AG09319 (cell line): ENCODE measurements around the gene CTXN1.

ENCODE experiments used
- DNase-seq: peaks from one replicate; pipeline ENCODE4 v3.0.0-alpha.2; 2010; ENCODE audit warnings: low read depth; ENCODE audit errors: extremely low read depth
- TF ChIP-seq, protein P1 (sequence below): IDR thresholded peaks from 2 replicates; pipeline ENCODE4 v1.5.1; 2011; ENCODE audit warnings: low read depth, mild to moderate bottlenecking, inconsistent platforms, low read length, moderate library complexity

CTXN1 gene

DNA sequence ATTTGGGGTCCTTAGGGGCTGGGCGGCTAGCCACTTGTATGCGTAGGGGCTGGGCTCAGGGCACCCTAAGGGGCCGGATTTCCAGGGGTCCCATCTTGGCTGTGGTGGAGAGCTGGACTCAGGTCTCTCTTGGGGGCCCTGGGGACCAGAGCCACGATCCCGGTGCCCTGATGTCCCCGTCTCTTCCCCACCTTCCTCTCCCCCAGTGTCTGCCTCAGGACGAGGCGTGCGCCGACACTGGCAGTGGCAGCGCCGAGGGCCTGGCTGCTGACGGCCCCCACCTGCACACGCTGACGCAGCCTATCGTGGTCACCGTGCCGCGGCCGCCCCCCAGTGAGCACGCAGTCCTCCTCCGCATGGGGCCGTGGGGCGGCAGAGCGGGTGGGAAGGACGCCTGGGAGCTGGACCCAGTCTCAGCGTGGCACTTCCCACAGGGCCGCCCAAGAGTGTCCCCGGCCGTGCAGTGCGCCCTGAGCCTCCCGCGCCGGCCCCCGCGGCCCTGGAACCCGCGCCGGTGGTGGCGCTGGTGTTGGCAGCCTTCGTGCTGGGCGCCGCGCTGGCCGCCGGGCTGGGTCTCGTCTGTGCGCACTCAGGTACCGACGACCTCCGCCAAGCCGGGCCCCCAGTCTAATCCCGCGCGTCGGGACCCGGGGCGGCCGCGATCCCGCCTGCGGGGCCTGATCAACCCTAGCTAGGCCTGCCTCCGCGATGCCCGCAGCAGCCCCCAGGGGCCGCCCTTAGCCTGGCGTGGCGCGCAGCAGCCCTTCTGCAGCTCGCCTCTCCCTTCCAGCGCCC, 8.5 kb downstream of the CTXN1 start:
- DNase-seq: no peak
- TF ChIP-seq, protein P1, sequence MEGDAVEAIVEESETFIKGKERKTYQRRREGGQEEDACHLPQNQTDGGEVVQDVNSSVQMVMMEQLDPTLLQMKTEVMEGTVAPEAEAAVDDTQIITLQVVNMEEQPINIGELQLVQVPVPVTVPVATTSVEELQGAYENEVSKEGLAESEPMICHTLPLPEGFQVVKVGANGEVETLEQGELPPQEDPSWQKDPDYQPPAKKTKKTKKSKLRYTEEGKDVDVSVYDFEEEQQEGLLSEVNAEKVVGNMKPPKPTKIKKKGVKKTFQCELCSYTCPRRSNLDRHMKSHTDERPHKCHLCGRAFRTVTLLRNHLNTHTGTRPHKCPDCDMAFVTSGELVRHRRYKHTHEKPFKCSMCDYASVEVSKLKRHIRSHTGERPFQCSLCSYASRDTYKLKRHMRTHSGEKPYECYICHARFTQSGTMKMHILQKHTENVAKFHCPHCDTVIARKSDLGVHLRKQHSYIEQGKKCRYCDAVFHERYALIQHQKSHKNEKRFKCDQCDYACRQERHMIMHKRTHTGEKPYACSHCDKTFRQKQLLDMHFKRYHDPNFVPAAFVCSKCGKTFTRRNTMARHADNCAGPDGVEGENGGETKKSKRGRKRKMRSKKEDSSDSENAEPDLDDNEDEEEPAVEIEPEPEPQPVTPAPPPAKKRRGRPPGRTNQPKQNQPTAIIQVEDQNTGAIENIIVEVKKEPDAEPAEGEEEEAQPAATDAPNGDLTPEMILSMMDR: peak; percentile 58

DNA sequence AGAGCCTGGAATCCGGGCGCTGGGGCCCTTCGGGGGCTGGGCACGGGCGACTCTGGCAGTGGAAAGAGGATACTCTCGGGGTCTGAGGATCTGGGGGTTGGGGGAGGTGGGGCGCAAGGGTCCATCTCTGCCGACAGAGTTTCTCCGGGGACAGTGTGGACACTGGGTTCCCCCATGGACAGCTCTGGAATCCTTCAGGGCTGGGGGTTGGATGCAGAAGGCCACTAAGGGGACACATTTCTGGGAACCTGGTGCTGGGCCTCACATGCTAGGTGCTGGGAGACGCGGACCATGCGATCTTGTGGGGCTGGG, 9.0 kb downstream of the CTXN1 start:
- DNase-seq: no peak
- TF ChIP-seq, protein P1: no peak; the same call in 1 of the 2 replicates

DNA sequence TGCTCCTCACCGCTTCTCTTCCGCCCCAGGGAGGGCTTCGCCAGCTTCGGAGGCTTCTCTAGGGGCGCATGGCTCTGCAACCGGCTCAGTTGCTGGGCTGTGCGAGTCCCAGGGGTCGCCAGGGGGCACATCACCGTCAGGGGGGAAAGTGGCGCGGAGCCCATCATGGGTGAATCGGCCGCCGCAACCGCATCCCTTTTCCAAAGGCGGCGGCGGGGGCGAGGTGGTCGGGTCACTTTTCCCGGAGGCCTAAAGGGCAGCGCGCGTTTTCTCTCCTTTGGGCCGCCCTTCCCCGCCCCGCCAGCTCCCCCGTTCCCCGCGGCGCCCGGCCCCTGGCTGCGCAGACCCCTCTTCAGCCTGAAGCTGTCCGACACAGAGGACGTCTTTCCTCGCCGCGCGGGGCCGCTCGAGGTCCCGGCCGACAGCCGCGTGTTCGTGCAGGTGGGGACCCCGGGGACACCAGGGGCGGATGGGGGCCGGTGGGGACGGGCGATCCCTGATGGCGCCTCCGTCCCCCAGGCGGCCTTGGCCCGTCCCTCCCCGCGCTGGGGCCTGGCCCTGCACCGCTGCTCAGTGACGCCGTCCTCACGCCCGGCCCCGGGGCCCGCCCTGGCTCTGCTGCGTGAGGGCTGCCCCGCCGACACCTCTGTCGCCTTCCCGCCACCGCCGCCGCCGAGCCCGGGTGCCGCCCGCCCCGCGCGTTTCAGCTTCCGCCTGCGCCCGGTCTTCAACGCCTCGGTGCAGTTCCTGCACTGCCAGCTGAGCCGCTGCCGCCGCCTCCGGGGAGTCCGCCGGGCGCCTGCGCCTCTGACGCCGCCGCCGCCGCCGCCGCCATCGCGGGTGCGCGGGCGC, 9.6 kb downstream of the CTXN1 start:
- TF ChIP-seq, protein P1: no peak
- no peak for DNase-seq

DNA sequence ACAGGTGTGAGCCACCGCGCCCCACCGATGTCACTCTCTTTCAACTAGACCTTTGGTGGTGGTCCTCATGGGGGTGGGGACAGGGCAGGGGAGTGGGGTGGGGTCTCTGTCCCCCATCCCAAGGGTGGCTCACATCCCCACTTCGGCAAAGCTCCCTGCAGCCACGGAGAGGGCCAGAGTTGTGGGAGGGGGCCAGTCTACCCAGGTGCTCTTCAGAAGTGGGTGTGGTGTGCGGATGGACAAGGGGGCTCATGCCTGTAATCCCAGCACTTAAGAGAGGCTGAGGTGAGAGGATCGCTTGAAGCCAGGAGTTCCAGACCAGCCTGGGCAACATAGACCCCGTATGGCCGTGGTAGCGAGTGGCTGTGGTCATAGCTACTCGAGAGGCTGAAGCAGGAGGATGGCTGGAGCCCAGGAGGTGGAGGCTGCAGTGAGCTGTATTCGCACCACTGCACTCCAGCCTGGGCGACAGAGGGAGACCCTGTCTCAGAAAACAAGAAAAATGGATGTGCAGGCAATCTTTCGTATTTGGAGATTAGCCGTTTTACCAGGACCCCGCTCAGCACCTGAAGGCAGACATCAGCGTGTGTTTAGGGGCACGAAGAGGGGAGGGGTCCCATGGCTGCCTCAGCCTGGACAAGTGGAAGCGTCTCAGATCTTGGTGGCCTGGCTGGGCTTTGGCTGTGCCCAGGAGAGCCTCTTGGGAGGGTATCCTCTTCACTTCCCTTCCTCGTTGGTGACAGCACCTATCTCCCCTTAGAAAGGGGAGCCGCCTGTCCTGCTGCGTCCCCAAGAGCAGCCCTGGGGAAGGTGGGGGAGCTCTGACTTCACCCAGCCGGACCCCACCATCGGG, 10.5 kb downstream of the CTXN1 start:
- no peak for DNase-seq

DNA sequence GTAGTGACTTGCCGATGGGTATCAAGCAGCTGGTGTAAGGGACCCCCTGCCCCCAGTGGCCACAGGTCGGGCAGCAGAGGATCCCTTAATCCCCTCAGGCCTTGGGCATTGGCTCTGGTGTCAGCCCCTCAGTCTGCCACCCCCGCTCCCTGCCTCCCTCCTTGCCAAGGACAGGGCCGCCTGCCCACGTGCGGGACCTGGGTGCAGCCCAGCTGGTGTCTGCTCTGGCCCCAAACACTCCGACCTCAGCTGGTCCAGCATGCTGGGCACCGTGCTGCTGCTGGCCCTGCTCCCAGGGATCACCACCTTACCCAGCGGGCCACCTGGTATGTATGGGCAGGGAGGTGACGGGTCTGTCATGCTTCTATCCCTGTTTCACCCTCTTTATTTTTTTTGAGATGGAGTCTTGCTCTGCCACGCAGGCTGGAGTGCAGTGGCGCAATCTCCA, 11.3 kb downstream of the CTXN1 start, which contains the start of gene TGFBR3L:
TGFBR3L (plus strand) TSS at position 233 of the 448 bp plus-strand sequence.
- TF ChIP-seq, protein P1: no peak
- no peak for DNase-seq

More for the DNA sequence above, 10.5 kb downstream of the CTXN1 start:
- TF ChIP-seq, protein P1: no peak

DNA sequence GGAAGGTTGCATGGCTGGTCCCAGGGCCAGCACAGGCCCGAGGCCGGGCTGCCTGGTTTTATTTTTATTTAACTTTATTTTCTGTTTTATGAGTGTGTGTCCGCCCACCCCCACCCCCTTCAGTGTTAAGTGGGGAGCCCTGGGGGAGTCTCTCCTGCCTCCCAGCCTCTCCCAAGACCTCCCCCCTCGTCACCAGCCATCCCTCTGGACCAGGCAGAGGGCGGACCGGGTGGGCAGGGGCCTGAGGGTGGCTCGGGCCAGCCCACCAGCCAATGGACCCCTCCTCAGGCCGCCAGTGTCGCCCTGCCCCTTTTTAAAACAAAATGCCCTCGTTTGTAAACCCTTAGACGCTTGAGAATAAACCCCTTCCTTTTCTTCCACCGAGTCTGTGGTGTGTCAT, 11.8 kb downstream of the CTXN1 start:
- TF ChIP-seq, protein P1: no peak
- no peak for DNase-seq
